ENCODE results near the gene CCNJL.

- TF ChIP-seq CTCF (IDR thresholded peaks at IDR 0.05) (no peak), EZH2 (IDR thresholded peaks at IDR 0.05; ENCODE audit: borderline replicate concordance, insufficient read depth, low read depth, low read length, poor library complexity, severe bottlenecking) (no peak)
Measured at GRCh38 chr5:160213537-160213936, 98.8 kb downstream of the CCNJL start.

Data from B cell (primary cell).